SK-N-SH (cell line): Measurements from ENCODE around the gene BLTP1. TPM values are rescaled to one million over a fixed set of nuclear protein-coding genes. Genes with fewer than 3 reads are reported as not detected.

Source experiments
- CTCF ChIA-PET: fragments of 300-600, 350-600 bp; formaldehyde crosslinking; extraction: SDS; loops from one replicate; lab custom pipeline; 2021; lab: Yijun Ruan, JAX
- POLR2A ChIA-PET: fragments of 350-600 bp; sonication (Branson Sonifier 250); formaldehyde crosslinking; extraction: SDS; loops from one replicate; lab custom pipeline; 2020; ENCODE audit warnings: antibody characterized with exemption, inconsistent platforms; lab: Yijun Ruan, JAX
- DNase-seq: peaks from one replicate; pipeline ENCODE4 v3.0.0; 2012
- H2AFZ ChIP-seq: fragments of 200-600 bp; sonication (generic); 2 replicates; pipeline ENCODE4 v1.8.1; 2016; ENCODE audit warnings: antibody characterized with exemption, mild to moderate bottlenecking, low read depth
- H3F3A ChIP-seq: fragments of 200-600 bp; sonication (generic); replicated peaks from 2 replicates; pipeline ENCODE3; 2016; ENCODE audit warnings: antibody characterized with exemption, mild to moderate bottlenecking; ENCODE audit not compliant: insufficient read depth
- H3K27ac ChIP-seq, 2 experiments: fragments of 200-500 bp in 1 of 2; fragments of 200-600 bp in 1 of 2; sonication (Bioruptor generic) in 1 of 2; sonication (generic), shearing (Covaris generic) in 1 of 2; 2 replicates each; pipeline versions ENCODE4 v1.5.1 to v1.6.1; 2014 to 2016; ENCODE audit warnings: low read depth in 2 of 2, inconsistent platforms in 1 of 2, low read length in 1 of 2, mild to moderate bottlenecking in 1 of 2, mixed read lengths in 1 of 2
- H3K27me3 ChIP-seq: fragments of 200-600 bp; sonication (generic), shearing (Covaris generic); 2 replicates; pipeline ENCODE4 v1.6.1; 2016; ENCODE audit warnings: mixed run types; ENCODE audit not compliant: insufficient read depth
- H3K36me3 ChIP-seq, 2 experiments: fragments of 200-500 bp in 1 of 2; fragments of 200-600 bp in 1 of 2; sonication (Bioruptor generic) in 1 of 2; sonication (generic) in 1 of 2; replicated peaks in 1 of 2; 2 replicates each; pipeline versions ENCODE3 to v1.5.1; 2014 to 2016; ENCODE audit warnings: low read length in 1 of 2, mild to moderate bottlenecking in 1 of 2; ENCODE audit not compliant: insufficient read depth in 2 of 2, control insufficient read depth in 1 of 2
- H3K4me1 ChIP-seq, 2 experiments: fragments of 200-500 bp in 1 of 2; fragments of 200-600 bp in 1 of 2; sonication (Bioruptor generic) in 1 of 2; sonication (generic), shearing (Covaris generic) in 1 of 2; 2 replicates each; pipeline versions ENCODE4 v1.5.1 to v1.6.1; 2014 to 2016; ENCODE audit warnings: low read depth in 1 of 2, low read length in 1 of 2, mixed run types in 1 of 2; ENCODE audit not compliant: insufficient read depth in 2 of 2, control insufficient read depth in 1 of 2
- H3K4me2 ChIP-seq: fragments of 200-600 bp; sonication (generic), shearing (Covaris generic); 2 replicates; pipeline ENCODE4 v1.6.1; 2017; ENCODE audit warnings: mixed run types
- H3K4me3 ChIP-seq, 2 experiments: fragments of 200-500 bp in 1 of 2; fragments of 200-600 bp in 1 of 2; sonication (Bioruptor generic) in 1 of 2; sonication (generic), shearing (Covaris generic) in 1 of 2; 2 replicates each; pipeline versions ENCODE4 v1.5.1 to v1.8.1; 2014 to 2016; ENCODE audit warnings: low read depth in 2 of 2, inconsistent platforms in 1 of 2, low read length in 1 of 2, mild to moderate bottlenecking in 1 of 2, mixed read lengths in 1 of 2, moderate library complexity in 1 of 2
- H3K79me2 ChIP-seq: fragments of 200-600 bp; sonication (generic); 2 replicates; pipeline ENCODE4 v1.8.1; 2017; ENCODE audit warnings: mild to moderate bottlenecking; ENCODE audit not compliant: insufficient read depth
- H3K9ac ChIP-seq: fragments of 200-600 bp; sonication (generic); 2 replicates; pipeline ENCODE4 v1.6.1; 2017; ENCODE audit warnings: mixed run types
- H3K9me2 ChIP-seq: fragments of 200-600 bp; sonication (generic); 2 replicates; pipeline ENCODE4 v1.6.1; 2017; ENCODE audit warnings: mixed run types
- H3K9me3 ChIP-seq: fragments of 200-600 bp; sonication (generic); 2 replicates; pipeline ENCODE4 v1.6.1; 2017; ENCODE audit warnings: mixed run types, mild to moderate bottlenecking, moderate library complexity
- H4K20me1 ChIP-seq: fragments of 200-600 bp; sonication (generic); 2 replicates; pipeline ENCODE4 v1.6.1; 2017; ENCODE audit warnings: mild to moderate bottlenecking, mixed run types; ENCODE audit not compliant: insufficient read depth
- CHD2 ChIP-seq: fragments of 150-350 bp; IDR thresholded peaks from 2 replicates; pipeline ENCODE4 v1.6.1; 2018; ENCODE audit warnings: low read length; ENCODE audit not compliant: partially characterized antibody
- ELF1 ChIP-seq: IDR thresholded peaks from 2 replicates; pipeline ENCODE4 v1.4.0; 2012
- FOSL2 ChIP-seq: IDR thresholded peaks from 2 replicates; pipeline ENCODE4 v1.4.0; 2012; ENCODE audit warnings: low read depth, mild to moderate bottlenecking, moderate library complexity, borderline replicate concordance
- FOXJ3 ChIP-seq: sonication (generic); formaldehyde crosslinking; IDR thresholded peaks from 2 replicates; pipeline ENCODE4 v1.5.1; 2020; ENCODE audit warnings: mild to moderate bottlenecking, missing genetic modification reagents
- FOXM1 ChIP-seq: IDR thresholded peaks from 2 replicates; pipeline ENCODE4 v1.4.0; 2012; ENCODE audit warnings: low read depth, mild to moderate bottlenecking
- IRF3 ChIP-seq: fragments of 150-350 bp; IDR thresholded peaks from 2 replicates; pipeline ENCODE4 v1.6.1; 2016; ENCODE audit warnings: mild to moderate bottlenecking, low read depth, low read length
- JUND ChIP-seq: IDR thresholded peaks from 2 replicates; pipeline ENCODE4 v1.4.0; 2012
- NFIC ChIP-seq: IDR thresholded peaks from 2 replicates; pipeline ENCODE4 v1.4.0; 2012; ENCODE audit warnings: borderline replicate concordance
- POLR2AphosphoS5 ChIP-seq: IDR thresholded peaks from 2 replicates; pipeline ENCODE4 v1.6.1; 2012; ENCODE audit warnings: low read depth, low read length
- REST ChIP-seq: IDR thresholded peaks from 2 replicates; pipeline ENCODE4 v1.6.1; 2012; ENCODE audit warnings: mild to moderate bottlenecking, low read depth, low read length, moderate library complexity
- RFX5 ChIP-seq: IDR thresholded peaks from 2 replicates; pipeline ENCODE4 v1.6.1; 2012; ENCODE audit warnings: mild to moderate bottlenecking, improper control_type of control experiment, low read length
- RXRA ChIP-seq: IDR thresholded peaks from 2 replicates; pipeline ENCODE4 v1.4.0; 2012; ENCODE audit warnings: low read depth, mild to moderate bottlenecking, borderline replicate concordance
- SIN3A ChIP-seq: IDR thresholded peaks from 2 replicates; pipeline ENCODE4 v1.6.1; 2012; ENCODE audit warnings: low read depth, mild to moderate bottlenecking, low read length, moderate library complexity, borderline replicate concordance
- YY1 ChIP-seq: IDR thresholded peaks from 2 replicates; pipeline ENCODE4 v1.4.0; 2012; ENCODE audit warnings: low read depth, mild to moderate bottlenecking
- WGBS: methylation state at CpG from one replicate; pipeline ENCODE4 v1.1.6; 2017; ENCODE audit warnings: low lambda C conversion rate; 5-methylcytosine and 5-hydroxymethylcytosine counted together
- polyA plus RNA-seq, 3 experiments: library from polyadenylated mRNA; depleted of rRNA; stranded (reverse); fragments of >200 nt; gene quantifications; 2 replicates each; pipeline ENCODE4 v1.2.3, GENCODE V29; 2012
- TF ChIP-seq, protein P1 (sequence below): fragments of 200-600 bp; sonication (generic); IDR thresholded peaks from 2 replicates; pipeline ENCODE4 v1.6.1; 2017; ENCODE audit warnings: antibody characterized with exemption, mild to moderate bottlenecking, moderate library complexity
- TF ChIP-seq, protein P2 (sequence below): IDR thresholded peaks from 2 replicates; pipeline ENCODE4; 2012

Gene BLTP1
- polyA plus RNA-seq, 1 of the 3 experiments (the other 2 are of a cell fraction), result 13.1 TPM

DNA sequence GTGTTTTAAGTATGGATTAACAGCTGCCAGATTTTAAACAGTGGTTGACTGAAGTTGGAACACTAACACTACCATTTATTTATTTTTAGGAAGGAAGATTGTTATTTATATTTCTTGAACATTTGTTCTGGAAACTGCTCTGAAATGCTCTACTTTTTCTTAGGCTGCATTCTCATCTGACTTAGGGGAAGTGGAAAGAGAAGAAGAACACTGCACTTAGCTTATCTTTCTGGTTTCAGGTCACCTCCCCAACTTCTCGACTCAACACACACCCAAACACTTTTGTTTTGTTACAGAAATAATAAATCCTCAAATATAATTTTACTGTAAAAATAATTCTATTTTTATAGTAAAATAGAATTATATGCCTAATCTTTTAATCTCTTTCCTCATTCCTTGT, 18.6 kb downstream of the BLTP1 start:
- Histone ChIP-seq H3K9ac (no peak overlapping the region), H3K79me2 (peaks cover 28% of the 10 kb centered on the region), H3K9me3 (no peaks in the 10 kb centered on the region), H3K27ac (no peak overlapping the region), H3K36me3 (peaks cover 15 to 17% of the 10 kb centered on the region in 2 experiments), H4K20me1 (0 out of 2 replicates have a peak, but pooled peaks cover 9% of the 10 kb centered on the region), H3K4me1 (no peaks in the 10 kb centered on the region), H3F3A (no peaks in the 10 kb centered on the region), H3K27me3 (no peaks in the 10 kb centered on the region), H3K9me2 (no peaks in the 10 kb centered on the region), H3K4me3 (no peak overlapping the region), H3K4me2 (no peak overlapping the region), H2AFZ (no peak overlapping the region)
- POLR2A ChIA-PET, result no interaction called here
- CTCF ChIA-PET, result interaction anchor here (0.7 kb wide), 1 partner anchor 25 kb away, joined by 3 read pairs; no protein-coding TSS in a partner anchor
- WGBS, result 50% methylated on average over 1 of the region's 1 CpG
- no peak for DNase-seq
- TF ChIP-seq RXRA (no peak), CHD2 (no peak), FOSL2 (no peak), RFX5 (no peak), IRF3 (no peak)
- TF ChIP-seq, protein P1, sequence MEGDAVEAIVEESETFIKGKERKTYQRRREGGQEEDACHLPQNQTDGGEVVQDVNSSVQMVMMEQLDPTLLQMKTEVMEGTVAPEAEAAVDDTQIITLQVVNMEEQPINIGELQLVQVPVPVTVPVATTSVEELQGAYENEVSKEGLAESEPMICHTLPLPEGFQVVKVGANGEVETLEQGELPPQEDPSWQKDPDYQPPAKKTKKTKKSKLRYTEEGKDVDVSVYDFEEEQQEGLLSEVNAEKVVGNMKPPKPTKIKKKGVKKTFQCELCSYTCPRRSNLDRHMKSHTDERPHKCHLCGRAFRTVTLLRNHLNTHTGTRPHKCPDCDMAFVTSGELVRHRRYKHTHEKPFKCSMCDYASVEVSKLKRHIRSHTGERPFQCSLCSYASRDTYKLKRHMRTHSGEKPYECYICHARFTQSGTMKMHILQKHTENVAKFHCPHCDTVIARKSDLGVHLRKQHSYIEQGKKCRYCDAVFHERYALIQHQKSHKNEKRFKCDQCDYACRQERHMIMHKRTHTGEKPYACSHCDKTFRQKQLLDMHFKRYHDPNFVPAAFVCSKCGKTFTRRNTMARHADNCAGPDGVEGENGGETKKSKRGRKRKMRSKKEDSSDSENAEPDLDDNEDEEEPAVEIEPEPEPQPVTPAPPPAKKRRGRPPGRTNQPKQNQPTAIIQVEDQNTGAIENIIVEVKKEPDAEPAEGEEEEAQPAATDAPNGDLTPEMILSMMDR, result no peak
- TF ChIP-seq, protein P2, sequence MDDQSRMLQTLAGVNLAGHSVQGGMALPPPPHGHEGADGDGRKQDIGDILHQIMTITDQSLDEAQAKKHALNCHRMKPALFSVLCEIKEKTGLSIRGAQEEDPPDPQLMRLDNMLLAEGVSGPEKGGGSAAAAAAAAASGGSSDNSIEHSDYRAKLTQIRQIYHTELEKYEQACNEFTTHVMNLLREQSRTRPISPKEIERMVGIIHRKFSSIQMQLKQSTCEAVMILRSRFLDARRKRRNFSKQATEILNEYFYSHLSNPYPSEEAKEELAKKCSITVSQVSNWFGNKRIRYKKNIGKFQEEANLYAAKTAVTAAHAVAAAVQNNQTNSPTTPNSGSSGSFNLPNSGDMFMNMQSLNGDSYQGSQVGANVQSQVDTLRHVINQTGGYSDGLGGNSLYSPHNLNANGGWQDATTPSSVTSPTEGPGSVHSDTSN, result no peak

- Histone ChIP-seq H3K27ac (no peak overlapping the region), H3K79me2 (peaks cover 24% of the 10 kb centered on the region), H3K4me1 (no peaks in the 10 kb centered on the region), H2AFZ (no peak overlapping the region), H3K9ac (no peak overlapping the region), H3K4me3 (no peak overlapping the region), H3K9me3 (no peaks in the 10 kb centered on the region), H3K27me3 (no peaks in the 10 kb centered on the region), H3K36me3 (peaks cover 16 to 18% of the 10 kb centered on the region in 2 experiments), H3K9me2 (no peaks in the 10 kb centered on the region), H3K4me2 (no peak overlapping the region), H4K20me1 (0 out of 2 replicates have a peak, but pooled peaks cover 9% of the 10 kb centered on the region), H3F3A (no peaks in the 10 kb centered on the region)
- no peak for DNase-seq
- CTCF ChIA-PET, result interaction anchor here (0.7 kb wide), 1 partner anchor 26 kb away, joined by 3 read pairs; no protein-coding TSS in a partner anchor
- no peak for TF ChIP-seq ELF1
- TF ChIP-seq FOXJ3 (CRISPR knock-in tag), result no peak
- no peak for TF ChIP-seq FOXM1
- no peak for TF ChIP-seq RXRA
- TF ChIP-seq SIN3A, result no peak
- no peak for TF ChIP-seq NFIC
- TF ChIP-seq POLR2AphosphoS5, result no peak
- TF ChIP-seq REST, result no peak
- no peak for TF ChIP-seq JUND
- TF ChIP-seq YY1, result no peak
- POLR2A ChIA-PET, result no interaction called here
Observed at GRCh38 chr4:122171323-122171722, 19.2 kb downstream of the BLTP1 start.
